ENCODE results near the gene CLDN22. TPM values are rescaled to one million over a fixed set of nuclear protein-coding genes. Genes with fewer than 3 reads are reported as not detected.

The CLDN22 gene
- polyA plus RNA-seq, 2 of the 4 experiments (the other 2 are of a cell fraction) = not detected

DNA sequence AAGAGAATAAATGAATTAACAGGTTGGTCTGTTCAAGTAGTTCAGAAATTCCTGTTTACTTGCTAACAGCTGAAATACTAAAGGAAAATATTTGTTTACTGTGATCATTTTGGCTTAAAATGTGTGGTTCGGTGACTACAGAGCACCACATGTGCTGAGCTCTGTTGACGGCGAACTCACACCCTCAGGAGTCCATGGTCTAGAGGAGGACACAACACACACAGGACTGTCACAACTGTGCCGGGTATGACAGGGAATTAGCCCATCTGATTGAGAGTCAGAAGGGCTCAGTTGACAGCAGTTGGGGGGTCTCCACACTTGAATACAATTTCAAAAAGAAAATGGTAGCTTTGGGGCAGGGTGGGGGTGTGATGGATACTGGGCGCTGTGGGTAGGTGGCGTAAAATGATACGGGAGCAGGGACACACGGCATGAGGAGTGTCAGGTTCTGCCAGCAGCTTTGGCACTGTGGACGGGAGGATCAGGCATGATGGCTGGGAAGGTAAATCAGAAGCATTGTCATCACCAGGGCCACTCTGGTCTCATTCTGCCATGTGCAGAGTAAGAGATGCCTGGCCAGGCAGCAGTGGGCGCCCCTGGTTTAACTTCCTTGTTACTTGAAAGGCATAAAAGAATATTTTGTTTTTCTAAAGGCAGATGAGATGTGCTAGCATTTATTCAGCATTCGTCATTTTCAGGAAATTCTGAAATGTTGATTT, 33.3 kb downstream of the CLDN22 start:
- Histone ChIP-seq H3K4me2 (peak overlapping the region; percentile 32; the same call in 1 of the 3 replicates), H3K27ac (0 out of 6 replicates have a peak overlapping the region, but pooled peaks of 1 of the 2 experiments have one; percentile 24), H3K4me3 (no peak overlapping the region), H3K4me1 (peaks cover 9% of the 10 kb centered on the region; the same call in 1 of the 3 replicates), H3K9me3 (no peaks in the 10 kb centered on the region)
- TF ChIP-seq HMGXB4 (CRISPR knock-in tag; IDR thresholded peaks at IDR 0.05; ENCODE audit: borderline replicate concordance) (no peak), BHLHE40 (IDR thresholded peaks at IDR 0.05; ENCODE audit: low read depth, low read length) (no peak), CBX2 (IDR thresholded peaks at IDR 0.05; ENCODE audit: borderline replicate concordance, low read depth) (no peak), JUNB (IDR thresholded peaks at IDR 0.05) (no peak), MAX (IDR thresholded peaks at IDR 0.05) (no peak), KDM5A (IDR thresholded peaks at IDR 0.05) (no peak), POLR2AphosphoS2 (conservative IDR thresholded peaks at IDR 0.05; ENCODE audit: low read length) (no peak), JUN (IDR thresholded peaks at IDR 0.05) (no peak), PHF8 (IDR thresholded peaks at IDR 0.05; ENCODE audit: borderline replicate concordance, low read depth) (no peak), RAD21 (conservative IDR thresholded peaks at IDR 0.05 in 1 of 2, IDR thresholded peaks at IDR 0.05 in 1 of 2) (no peak), MYC (IDR thresholded peaks at IDR 0.05; ENCODE audit: borderline replicate concordance, low read length) (no peak), POLR2A (IDR thresholded peaks at IDR 0.05; ENCODE audit: low read length) (no peak), EHF (CRISPR knock-in tag; IDR thresholded peaks at IDR 0.05) (no peak), GATA3 (IDR thresholded peaks at IDR 0.05; ENCODE audit: borderline replicate concordance) (no peak), NFE2L2 (conservative IDR thresholded peaks at IDR 0.05; ENCODE audit: low read length) (no peak)
- TF ChIP-seq, protein P1, sequence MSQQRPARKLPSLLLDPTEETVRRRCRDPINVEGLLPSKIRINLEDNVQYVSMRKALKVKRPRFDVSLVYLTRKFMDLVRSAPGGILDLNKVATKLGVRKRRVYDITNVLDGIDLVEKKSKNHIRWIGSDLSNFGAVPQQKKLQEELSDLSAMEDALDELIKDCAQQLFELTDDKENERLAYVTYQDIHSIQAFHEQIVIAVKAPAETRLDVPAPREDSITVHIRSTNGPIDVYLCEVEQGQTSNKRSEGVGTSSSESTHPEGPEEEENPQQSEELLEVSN (IDR thresholded peaks at IDR 0.05; ENCODE audit: borderline replicate concordance, low read depth) = no peak
- ATAC-seq = 0 out of 6 replicates have a peak, but pooled peaks of 1 of the 2 experiments have one; percentile 34
- DNase-seq (ENCODE audit: low read depth in 1 of 2, low spot score in 1 of 2) = no peak
- WGBS (ENCODE audit: missing lambda C conversion rate) = 94% methylated on average over 11 of the region's 11 CpGs
- POLR2A ChIA-PET = no interaction called here
- CTCF ChIA-PET = interaction anchor here (1.0 to 1.3 kb wide), 2 partner anchors 10 to 213 kb away, joined by 4 to 5 read pairs; no protein-coding TSS in a partner anchor
- FAIRE-seq = no peak

- ChIA-PET CTCF (interaction anchor here (1.3 kb wide), 1 partner anchor 212 kb away, joined by 5 read pairs; no protein-coding TSS in a partner anchor), POLR2A (no interaction called here)
- FAIRE-seq (no peak), DNase-seq (ENCODE audit: low read depth in 1 of 2, low spot score in 1 of 2) (no peak), ATAC-seq (no peak)
- H3K9me3 ChIP-seq = no peaks in the 10 kb centered on the region
- no peak overlapping the region for H3K4me3 ChIP-seq
- no peak for TF ChIP-seq NR3C1 (IDR thresholded peaks at IDR 0.05)
- TF ChIP-seq MYC (IDR thresholded peaks at IDR 0.05; ENCODE audit: borderline replicate concordance, low read length) = no peak
- no peak for TF ChIP-seq CBX2 (IDR thresholded peaks at IDR 0.05; ENCODE audit: borderline replicate concordance, low read depth)
- no peak for TF ChIP-seq MAFK (IDR thresholded peaks at IDR 0.05; ENCODE audit: partially characterized antibody)
- H3K4me1 ChIP-seq = peaks cover 9% of the 10 kb centered on the region; the same call in 1 of the 3 replicates
- no peak overlapping the region for H3K4me2 ChIP-seq
- 97% methylated on average over 7 of the region's 7 CpGs for WGBS (ENCODE audit: missing lambda C conversion rate)
- no peak overlapping the region for H3K27ac ChIP-seq
Measured at GRCh38 chr4:183285886-183286285, 34.2 kb downstream of the CLDN22 start.

DNA sequence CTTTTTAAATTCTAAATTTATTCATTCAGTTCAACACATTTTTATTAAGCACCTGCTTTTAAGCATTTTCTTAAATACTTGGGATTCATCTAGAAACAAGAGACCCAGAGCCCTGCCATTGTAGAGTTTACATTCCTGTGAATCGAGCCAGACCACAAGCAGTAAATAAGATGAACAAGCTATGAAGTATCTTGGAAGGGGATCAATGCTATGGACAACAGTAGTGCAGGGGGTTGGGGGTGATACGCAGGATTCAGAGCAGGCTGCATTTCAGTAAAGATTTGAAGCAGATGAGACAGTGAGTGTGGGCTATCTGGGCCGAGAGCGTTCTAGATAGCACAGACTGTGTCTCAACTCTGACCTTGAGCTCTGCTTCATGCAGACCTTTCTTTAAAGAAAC, 35.1 kb downstream of the CLDN22 start:
- FAIRE-seq = no peak
- Histone ChIP-seq H3K4me3 (no peak overlapping the region), H3K4me1 (peaks cover 9% of the 10 kb centered on the region; the same call in 1 of the 3 replicates), H3K4me2 (no peak overlapping the region), H3K9me3 (no peaks in the 10 kb centered on the region), H3K27ac (no peak overlapping the region)
- ChIA-PET CTCF (no interaction called here), POLR2A (no interaction called here)
- TF ChIP-seq TP53 (CRISPR knock-in tag; IDR thresholded peaks at IDR 0.05) (no peak), BCL3 (IDR thresholded peaks at IDR 0.05) (no peak), BHLHE40 (IDR thresholded peaks at IDR 0.05; ENCODE audit: low read depth, low read length) (no peak), ESRRA (IDR thresholded peaks at IDR 0.05; ENCODE audit: borderline replicate concordance, low read length) (no peak), MAX (IDR thresholded peaks at IDR 0.05) (no peak), EHF (CRISPR knock-in tag; IDR thresholded peaks at IDR 0.05) (no peak), MAZ (IDR thresholded peaks at IDR 0.05; ENCODE audit: borderline replicate concordance, low read depth, low read length) (no peak), CHD2 (IDR thresholded peaks at IDR 0.05; ENCODE audit: low read length, partially characterized antibody) (no peak), HOXA7 (CRISPR knock-in tag; IDR thresholded peaks at IDR 0.05) (no peak), SMC3 (IDR thresholded peaks at IDR 0.05) (no peak)
- TF ChIP-seq, protein P1 (IDR thresholded peaks at IDR 0.05; ENCODE audit: borderline replicate concordance, low read depth) = no peak
- no peak for ATAC-seq
- DNase-seq (ENCODE audit: low read depth in 1 of 2, low spot score in 1 of 2) = no peak
- WGBS (ENCODE audit: missing lambda C conversion rate) = 81% methylated on average over 4 of the region's 4 CpGs
